ENCODE results near the gene SLC8B1.
A peak's percentile ranks its signal among the peaks of the same experiment; 100 is the strongest.

Gene SLC8B1

DNA sequence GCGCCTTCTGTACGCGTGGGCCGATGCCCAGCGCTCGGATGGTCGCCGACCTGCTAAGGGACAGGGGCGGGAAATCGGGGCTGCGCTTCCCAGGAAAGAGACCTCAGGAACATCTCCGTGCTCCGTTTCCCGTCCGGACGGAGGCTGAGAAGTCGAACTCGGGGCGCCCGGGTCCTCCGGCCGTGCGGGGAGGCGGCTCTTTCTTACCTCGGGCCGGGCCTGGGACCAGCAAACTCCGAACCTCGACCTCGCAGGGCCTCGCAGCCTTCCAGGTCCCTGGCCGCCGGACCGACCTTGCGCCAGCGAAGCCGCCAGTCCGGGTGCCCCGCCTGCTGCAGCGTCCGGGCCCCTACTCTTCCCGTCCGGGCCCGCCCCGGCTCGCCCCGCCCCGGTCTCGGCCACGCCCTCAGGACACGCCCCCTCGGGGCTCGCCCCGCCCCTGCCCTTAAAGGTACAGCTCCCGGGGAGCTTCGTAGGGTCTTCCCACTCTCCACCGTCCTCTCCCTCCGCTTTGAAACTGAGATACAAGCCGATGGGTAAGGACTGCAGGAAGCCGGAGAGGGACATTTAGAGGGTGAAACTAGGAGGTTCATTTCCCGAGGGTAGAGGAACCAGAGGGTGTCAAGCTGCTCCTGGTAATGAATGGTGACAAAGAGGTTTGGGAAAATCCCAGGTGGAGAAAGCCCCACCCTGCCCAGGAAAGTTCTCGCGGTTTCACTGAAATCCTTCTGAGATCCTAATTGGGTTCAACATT, at the start of gene SLC8B1:
Gene SLC8B1, minus strand, starts transcription at position 324 of the 754 bp plus-strand sequence. CDS start 2,231 bp downstream, outside the sequence.
- DNase-seq = peak; percentile 46 to 68

DNA sequence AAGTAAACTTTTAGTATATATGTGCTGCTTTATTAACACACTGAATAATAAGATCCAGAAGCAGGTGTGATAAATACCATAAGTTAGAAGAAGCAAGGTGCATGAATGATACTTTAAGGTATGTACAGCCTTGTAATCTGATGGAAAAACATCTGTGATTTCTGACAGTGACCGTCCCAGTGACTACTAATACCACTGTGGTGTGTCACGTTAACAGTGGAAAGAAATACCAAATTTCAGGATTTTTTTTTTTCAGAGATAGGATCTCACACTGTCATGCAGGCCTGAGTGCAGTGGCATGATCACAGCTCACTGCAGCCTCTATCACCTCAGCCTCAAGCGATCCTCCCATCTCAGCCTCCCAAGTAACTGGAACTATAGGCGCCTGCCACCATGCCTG, 47.3 kb upstream of the SLC8B1 start:
- DNase-seq = no peak

DNA sequence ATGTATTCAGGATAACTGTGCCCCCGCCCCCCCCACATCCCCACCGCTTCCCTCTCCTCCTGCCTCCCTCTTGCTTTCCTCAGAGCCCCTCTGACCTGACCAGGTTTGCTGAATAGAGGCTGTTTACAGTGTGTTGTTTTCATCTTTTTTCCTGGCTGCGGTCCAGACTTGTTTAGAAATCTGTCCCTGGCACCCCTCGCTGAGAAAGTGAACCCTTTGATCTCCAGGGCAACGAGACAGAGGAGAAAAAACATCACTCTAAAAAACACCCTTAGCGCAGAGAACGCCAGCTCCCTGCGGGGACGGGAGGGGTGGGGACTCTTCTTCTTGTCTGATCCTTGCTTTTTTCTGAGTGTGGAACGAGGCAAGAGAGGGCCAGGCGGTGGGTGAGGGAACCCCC, 46.3 kb upstream of the SLC8B1 start:
- no peak for DNase-seq

DNA sequence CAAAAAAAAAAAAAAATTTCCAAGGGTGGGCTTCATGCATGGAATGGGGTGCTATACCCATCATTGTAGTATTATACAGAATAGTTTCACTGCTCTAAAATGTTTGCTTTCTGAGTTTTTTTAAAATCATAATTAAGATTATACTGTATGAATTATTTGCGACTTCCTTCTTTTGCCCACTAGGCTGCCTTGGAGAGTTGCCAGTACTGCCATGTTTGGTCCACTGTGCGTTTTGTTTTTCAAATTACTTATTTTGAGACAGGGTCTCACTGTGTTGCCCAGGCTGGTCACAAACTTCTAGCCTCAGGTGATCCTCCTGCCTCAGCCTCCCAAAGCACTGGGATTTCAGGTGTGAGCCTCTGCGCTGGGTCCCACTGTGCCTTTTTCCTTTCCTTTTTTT, 43.4 kb upstream of the SLC8B1 start:
- peak in 1 of 2 experiments; percentile 6 for DNase-seq

DNA sequence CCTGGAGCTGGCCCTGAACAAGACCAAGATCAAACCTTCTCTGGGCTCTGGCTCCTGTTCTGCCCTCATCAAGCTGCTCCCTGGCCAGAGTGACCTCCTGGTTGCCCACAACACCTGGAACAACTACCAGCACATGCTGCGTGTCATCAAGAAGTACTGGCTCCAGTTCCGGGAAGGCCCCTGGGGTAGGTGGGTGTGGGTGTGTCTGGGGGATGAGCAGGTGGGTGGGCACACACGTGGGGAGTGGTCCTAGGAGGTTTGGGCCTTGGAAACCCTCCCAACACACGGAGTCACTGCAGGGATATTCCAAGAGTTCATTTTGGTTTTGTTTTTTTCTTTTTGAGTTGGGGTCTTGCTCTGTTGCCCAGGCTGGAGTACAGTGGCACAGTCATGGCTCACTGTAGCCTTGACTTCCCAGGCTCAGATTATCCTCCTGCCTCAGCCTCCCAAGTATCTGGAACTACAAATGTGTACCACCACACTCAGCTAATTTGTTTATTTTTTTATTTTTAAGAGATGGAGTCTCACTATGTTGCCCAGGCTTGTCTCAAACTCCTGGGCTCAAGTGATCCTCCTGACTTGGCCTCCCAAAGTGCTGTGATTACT, 40.0 kb upstream of the SLC8B1 start:
- no peak for DNase-seq

DNA sequence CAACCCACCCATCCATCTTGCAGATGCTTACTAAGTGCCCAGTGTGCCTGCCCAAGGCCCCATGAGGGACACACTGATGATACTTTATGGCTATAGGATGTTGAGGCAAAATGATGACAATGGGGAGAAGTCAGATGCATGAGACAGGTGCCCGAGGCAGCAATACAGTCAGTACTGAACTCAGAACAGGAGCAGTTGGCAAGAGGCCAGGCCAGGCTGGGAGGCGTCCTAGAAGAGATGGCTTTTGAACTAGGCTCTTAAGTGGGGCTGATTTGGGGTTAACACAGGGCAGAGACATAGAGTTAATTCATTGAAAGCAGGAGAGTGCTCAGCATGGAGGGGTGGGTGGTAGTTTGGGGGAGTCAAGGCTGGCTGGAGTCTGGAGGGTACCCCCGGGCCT, 39.1 kb upstream of the SLC8B1 start:
- DNase-seq = no peak

DNA sequence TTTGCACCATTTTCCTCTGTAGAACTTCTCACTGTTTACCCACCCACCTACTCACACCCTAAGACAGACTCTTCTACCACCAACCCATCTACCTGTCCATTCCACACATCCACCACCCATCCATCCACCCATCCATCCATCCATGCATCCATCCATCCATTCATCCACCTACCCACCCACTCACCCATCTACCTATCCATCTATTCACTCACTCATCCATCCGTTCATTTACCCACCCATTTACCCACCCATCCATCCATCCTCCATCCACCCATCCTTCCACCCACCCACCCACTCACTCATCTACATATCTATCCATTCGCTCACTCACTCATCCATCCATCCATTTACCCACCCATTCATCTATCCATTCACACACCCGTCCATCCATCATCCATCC, 38.5 kb upstream of the SLC8B1 start:
- no peak for DNase-seq

DNA sequence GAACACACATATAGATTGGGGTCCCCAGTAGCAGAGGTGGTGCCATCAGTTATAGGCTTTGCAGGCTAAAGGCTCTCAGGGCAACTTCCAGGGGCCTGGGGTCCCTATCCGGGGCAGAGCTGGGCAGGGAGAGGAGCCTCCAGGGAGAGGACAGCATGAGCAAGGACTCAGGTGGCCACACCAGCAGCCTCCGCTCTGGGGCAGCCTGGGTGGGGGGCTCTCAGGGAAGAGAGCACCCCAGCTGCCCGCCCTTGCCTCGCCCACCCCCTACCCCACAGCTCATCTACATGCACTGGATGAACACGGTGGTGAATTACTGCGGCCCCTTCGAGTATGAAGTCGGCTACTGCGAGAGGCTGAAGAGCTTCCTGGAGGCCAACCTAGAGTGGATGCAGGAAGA, 37.5 kb upstream of the SLC8B1 start:
- no peak for DNase-seq

DNA sequence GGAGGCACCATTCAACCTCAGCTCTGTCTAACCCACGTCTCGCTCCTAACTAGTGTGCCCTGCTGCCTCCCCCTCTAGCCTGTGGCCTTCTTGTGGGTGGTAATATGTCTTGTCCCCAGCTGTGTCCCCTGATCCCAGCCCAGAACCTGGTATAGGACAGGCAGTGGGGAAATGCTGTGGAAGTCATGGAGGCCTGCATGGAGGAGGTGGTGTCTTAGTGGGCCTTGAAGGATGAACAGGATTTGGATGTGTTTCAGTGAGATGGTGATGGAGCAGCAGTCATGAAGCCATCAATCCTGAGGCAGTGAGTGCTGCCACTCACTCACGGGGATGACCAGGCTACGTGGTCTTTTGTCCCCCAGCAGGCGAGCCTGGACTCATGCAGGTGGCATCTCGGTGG, 36.9 kb upstream of the SLC8B1 start:
- no peak for DNase-seq

DNA sequence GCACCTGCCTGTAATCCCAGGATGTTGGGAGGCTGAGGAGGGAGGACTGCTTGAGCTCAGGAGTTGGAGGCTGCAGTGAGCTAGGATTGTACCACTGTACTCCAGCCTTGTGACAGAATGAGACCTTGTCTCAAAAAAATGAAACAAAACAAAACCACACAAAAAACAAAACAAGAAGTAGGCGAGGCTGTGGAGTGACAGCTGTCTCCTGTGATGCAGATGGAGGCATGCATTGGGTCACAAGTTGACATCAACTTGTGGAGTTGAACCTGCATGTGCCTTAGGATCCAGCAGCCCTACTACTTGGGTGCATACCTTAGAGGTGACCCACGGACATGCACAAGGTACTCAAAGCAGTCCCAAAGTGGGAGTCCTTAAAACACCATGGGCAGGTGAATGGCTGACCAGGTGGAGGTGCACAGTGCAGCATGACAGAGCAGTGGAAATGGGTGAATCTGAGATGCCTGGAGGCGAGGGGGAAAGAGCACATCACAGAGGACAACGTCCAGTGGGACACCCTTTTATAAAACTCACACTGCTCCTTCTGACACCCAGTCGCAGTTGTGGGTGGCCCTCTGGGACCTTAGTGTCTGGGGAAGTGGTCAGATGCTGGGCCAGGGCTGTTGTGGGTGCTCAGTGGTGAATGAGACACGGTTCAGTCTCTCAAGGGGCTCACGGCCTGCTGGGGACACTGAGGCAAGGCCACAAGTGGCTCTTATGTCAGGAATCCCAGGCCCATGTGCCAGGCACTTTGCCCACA, 36.2 kb upstream of the SLC8B1 start:
- DNase-seq = no peak

DNA sequence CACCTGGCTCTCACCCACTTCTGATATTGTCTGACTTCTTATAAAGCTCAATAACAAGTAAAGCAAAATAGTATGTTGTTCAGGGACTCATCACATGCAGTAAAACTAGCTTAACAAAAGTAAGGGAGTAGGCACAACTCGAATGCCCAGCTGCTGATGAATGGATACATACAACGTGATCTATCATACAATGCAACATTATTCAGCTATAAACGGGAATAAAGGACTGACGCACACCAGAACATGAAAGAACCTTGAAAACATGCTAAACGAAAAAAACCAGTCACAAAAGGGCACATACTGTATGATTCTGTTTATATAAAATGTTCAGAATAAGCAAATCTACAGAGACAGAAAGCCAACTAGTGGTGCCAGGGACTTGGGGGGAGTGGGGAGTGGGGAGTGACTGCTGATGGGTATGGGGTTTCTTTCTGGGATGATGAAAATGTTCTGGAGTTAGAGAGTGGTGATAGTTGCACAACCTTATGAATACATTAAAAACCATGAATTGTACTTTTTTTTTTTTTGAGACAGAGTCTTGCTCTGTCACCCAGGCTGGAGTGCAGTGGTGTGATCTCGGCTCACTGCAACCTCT, 34.6 kb upstream of the SLC8B1 start:
- no peak for DNase-seq

DNA sequence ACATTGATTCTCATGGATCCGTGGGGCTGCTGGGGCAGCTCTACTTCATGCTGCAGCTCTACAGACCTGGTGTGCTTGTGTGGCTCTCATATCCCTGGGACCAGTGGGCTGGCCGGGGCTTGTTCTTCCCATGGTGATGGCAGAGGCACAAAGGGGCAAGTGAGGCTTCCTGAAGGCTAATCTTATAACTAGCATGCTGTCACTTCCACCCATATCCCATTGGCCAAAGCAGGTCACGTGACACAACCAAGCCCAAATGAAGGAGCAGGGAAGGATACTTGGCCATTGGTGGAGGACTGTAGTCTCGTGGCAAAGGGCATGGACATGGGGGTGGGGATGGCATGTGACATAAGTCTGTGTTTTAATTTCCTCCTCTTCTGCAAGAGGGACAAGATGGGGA, 33.4 kb upstream of the SLC8B1 start:
- no peak for DNase-seq

DNA sequence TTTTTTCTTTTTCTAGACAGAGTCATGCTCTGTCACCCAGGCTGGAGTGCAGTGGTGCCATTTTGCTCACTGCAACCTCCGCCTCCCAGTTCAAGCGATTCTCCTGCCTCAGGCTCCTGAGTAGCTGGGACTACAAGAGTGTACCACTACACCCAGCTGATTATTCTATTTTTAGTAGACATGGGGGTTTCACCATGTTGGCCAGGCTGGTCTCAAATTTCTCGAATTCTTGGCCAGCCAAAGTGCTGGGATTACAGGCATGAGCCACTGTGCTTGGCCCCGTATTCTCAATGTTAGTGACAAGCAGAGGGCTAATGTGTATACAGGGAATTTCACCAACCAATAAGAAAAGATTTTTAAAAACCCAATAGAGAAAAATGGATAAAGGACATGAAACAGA, 31.9 kb upstream of the SLC8B1 start:
- DNase-seq = no peak

DNA sequence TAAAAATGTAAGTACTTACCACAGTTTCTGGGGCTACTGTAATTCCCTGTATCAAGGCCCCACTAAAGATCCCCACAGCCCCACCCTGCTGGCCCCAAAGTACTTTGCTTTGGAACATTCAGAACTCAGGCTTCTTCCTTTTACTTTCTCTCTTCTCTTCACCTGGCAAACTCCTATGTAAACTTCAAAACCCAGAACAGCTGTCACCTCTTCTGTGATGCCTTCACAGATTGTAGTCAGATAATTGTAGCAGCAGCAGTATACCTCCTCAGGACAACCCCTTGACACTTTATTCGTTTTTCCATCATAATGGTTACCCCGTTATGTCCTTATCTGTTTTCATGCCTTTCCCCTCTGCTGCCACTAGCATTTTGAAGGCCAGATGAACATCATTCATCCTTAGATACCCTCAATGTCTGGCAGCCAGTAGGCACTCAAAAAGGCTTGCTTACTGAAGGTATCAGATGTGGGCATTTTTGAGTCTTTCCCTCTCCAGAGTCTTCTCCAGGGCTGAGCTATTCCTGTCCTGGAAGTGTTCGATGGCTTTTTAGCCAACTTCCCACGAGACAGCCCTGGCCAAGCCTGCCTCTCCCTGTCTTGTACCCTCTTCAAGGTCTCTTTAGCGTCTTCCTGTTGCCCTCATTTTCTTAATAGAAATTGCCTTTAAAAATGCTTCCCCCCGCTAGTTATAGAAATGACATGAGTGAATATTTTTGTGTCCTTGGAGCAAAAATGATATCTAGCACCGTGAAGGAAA, 30.9 kb upstream of the SLC8B1 start:
- no peak for DNase-seq

DNA sequence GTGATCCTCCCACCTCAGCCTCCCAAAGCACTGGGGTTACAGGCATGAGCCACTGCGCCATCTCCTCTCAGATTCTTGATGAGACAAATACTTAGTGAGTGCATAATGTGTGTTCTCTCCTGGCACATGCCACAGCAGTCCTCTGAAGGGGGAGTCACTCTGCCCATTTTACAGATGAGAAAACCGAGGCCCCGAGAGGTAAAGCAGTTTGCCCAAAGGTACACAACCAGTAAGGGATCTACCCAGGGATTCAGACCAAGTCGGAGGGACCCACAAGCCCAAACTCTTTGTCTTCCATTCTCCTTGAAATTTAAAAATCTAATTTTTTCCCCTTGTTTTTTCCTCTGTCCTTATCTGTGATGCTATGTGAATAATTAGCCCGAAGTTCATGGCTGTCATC, 29.8 kb upstream of the SLC8B1 start:
- DNase-seq = no peak

DNA sequence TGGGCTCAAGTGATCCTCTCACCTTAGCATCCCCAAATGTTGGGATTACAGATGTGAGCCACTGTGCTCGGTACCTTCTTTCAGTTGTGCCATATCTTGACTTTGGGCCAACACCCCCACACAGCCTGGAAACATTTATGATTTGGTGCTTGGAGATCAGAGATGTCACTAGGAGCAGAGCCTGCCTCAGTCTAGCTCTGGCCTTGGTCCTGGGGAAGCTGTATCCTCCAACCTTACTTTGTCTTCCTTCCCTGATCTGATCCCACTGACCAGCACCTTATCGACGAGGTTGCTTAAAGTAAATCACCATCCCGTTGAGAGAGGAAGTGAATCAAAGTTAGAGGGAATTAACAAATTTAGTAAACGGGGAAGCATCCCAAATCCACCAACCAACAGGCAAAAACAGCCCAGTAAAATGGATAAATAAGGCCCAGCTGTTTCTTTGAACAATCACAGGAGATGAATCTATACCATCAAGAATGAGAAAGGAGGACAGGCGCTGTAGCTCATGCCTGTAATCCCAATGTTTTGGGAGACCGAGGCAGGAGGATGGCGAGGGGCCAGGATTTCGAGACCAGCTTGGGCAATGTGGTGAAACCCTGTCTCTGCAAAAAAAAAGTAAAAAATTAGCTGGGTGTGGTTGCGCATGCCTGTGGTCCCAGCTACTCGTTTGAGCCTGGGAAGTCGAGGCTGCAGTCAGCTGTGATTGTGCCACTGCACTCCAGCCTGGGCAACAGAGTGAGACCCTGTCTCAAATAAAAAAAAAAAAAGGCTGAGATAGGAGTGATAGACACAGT, 26.9 kb upstream of the SLC8B1 start:
- no peak for DNase-seq

DNA sequence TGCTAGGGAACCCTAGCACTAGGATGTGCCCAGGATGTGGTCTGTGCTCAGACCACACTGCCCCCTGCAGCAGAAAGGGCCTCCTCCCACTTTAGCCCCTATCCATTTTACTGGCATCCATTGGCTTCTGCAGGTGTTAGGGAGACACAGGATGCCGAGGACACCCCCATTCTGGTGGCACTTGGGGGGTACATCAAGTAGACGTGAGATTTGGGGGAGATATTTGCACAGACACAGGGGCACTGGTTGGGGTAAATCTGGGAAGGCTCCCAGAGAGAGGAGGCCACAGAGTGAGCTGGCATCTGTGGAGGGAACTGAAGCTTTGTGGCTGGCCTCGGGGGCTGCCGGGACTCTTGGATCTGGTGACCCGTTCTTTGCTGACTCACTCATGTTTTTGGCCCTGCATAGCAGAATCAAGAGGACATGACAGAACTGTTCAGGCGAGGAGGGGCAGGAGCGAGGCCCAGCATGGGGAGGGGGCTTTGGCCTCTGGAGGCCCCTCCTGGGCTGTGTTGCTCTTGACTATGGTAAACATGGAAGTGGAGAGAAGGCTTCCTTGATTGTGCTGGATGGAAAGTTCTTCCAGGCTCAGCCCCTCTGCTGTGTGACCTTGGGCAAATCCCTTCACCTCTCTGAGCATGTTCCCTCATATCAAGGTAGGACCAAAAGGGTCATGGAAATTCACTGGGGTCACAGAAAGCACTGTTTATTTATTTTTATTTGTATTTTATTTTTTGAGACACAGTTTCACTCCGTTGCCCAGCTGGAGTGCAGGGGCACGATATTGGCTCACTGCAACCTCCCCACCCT, 25.2 kb upstream of the SLC8B1 start:
- no peak for DNase-seq

DNA sequence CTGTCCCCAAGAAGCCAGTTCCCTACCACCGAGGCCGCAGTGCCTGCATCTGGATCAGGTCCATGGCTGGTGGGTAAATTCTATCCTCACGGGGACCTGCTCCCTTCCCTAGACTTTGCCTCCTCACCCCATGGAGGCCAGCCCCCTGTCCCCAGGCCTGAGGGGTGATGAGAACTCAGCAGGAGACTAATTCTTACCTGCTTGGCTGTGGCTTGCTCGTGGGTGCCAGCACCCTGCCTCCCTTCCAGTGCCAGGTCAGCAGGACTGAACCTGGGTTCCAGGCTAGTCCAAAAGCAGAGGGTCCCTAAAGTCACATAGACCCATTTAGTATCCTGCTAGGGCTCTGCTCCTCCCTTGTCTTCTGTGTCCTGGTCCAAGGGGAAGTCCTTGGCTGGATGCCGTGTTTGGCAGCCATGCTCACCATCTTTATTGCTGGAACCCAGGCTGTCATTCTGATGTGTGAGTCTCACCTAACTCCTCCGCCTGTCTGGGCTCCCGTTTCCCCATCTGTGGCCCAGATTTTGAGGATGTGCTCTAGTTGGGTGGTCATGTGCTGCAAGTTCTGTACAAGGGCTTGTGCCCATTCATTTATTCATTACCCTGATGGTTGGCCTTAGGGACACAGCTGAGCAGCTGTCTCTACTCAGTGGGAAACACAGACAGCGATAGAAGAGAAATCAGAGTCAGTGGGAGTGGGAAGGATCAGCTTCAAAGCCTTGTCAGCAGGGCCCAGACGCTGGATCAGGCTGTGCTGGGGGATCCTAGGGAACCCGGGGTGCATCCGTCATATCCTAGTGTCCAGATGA, 24.4 kb upstream of the SLC8B1 start:
- DNase-seq = no peak

DNA sequence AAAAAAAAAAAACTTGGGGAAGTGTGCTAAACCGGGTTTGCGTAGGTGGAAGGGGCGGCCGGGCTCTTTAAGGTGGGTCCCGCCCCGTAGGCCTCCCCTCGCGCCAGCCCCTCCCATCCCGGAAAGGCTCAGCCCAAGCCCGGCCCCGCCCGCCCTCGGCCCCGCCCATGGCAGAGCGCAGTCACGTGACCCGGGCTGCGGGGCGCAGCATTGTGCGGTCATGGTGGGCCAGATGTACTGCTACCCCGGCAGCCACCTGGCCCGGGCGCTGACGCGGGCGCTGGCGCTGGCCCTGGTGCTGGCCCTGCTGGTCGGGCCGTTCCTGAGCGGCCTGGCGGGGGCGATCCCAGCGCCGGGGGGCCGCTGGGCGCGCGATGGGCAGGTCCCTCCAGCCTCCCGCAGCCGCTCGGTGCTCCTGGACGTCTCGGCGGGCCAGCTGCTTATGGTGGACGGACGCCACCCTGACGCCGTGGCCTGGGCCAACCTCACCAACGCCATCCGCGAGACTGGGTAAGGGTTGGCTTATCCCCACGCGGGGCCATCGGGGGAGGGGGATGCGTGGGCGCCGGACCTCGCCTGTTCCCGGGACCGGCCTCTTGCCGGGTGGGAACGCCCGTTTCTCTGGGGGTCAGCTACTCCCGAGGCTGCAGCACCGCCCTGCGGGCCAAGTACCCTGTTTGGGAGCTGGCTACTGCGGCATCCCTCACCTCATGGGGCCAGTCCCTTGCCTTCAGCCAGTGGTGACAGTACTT, 23.6 kb upstream of the SLC8B1 start, which contains the start of gene PLBD2:
Gene PLBD2, plus strand, starts transcription at position 207 of the 752 bp plus-strand sequence. Its CDS starts 14 bp downstream, at position 221.
- DNase-seq = peak; percentile 87 to 88
